ENCODE results near the gene EXOC3L1.

EXOC3L1 gene

DNA sequence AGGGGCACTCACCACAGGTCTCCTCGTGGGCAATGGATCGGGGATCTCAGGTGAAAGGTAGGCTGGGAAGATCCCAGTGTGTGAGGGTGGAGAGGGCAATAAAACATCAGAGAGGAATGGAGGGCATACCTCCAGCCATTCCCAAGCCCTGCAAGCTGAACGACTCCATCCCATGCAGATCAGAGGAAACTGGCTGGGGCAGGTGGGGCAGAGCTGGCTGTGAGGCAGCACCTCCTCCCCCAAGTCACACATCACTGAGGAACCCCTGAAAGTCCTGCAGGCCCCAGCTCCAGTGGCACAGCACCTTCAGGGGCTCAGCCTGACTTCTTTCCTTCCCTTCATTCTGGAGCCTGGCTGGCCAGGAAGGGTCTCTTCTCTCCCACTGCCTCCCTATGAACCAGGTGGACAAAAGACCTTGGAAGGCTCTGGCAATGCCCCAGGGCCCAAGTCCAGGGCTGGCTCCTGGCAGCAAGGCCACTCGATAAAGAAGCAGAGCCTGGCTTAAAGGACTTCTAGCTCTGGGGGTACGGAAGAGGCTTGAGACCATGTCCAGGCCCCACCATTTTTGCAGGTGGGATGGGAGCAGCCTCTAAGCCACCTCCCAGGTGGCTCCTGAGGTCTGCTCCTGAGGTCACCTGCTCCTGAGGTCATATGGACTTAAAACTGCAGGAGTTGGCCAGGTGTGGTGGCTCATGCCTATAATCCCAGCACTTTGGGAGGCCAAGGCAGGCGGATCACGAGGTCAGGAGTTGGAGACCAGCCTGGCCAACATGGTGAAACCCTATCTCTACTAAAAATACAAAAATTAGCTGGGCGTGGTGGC, 23.5 kb upstream of the EXOC3L1 start:
- no peak overlapping the region for H3K4me3 ChIP-seq (ENCODE audit: low read depth, low read length)
- TF ChIP-seq, protein P1, sequence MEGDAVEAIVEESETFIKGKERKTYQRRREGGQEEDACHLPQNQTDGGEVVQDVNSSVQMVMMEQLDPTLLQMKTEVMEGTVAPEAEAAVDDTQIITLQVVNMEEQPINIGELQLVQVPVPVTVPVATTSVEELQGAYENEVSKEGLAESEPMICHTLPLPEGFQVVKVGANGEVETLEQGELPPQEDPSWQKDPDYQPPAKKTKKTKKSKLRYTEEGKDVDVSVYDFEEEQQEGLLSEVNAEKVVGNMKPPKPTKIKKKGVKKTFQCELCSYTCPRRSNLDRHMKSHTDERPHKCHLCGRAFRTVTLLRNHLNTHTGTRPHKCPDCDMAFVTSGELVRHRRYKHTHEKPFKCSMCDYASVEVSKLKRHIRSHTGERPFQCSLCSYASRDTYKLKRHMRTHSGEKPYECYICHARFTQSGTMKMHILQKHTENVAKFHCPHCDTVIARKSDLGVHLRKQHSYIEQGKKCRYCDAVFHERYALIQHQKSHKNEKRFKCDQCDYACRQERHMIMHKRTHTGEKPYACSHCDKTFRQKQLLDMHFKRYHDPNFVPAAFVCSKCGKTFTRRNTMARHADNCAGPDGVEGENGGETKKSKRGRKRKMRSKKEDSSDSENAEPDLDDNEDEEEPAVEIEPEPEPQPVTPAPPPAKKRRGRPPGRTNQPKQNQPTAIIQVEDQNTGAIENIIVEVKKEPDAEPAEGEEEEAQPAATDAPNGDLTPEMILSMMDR (IDR thresholded peaks at IDR 0.05; ENCODE audit: borderline replicate concordance, insufficient read depth, low read depth, low read length): no peak

DNA sequence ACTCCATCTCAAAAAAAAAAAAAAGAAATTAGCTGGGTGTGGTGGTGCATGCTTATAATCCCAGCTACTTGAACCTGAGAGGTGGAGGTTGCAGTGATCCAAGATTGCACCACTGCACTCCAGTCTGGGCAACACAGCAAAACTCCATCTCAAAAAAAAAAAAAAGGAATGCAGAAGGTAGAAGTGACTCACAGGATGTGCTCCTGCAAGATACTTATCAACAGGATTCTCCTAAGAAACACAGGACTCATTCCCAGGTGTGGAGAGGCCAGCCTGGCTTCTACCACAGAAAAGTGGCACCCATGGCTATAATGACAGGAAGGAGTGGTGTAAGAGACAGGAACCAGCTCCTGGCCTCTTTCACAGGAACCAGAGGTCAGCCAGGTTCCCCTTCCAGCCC, 22.8 kb upstream of the EXOC3L1 start:
- H3K4me3 ChIP-seq (ENCODE audit: low read depth, low read length): no peak overlapping the region
- TF ChIP-seq, protein P1 (IDR thresholded peaks at IDR 0.05; ENCODE audit: borderline replicate concordance, insufficient read depth, low read depth, low read length): no peak

DNA sequence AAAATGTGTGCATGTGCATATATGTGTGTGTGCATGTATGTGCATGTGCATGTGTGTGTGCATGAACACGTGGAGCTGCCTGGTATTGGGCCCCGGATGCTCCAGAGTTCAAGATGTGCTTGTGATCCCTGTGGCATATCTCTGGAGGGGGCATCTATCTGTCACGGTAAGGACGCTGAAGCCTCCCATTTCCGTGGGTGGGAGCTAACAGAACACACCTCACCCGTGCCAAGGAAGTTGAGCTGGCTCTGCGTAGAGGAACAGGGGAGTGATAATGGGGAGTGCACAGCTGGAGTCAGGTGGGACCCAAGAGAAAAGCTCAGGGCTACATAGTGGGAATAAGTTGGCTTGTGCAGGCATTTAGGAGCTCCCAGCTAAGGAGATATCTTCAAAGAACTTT, 21.7 kb upstream of the EXOC3L1 start:
- TF ChIP-seq, protein P1 (IDR thresholded peaks at IDR 0.05; ENCODE audit: borderline replicate concordance, insufficient read depth, low read depth, low read length): no peak
- no peak overlapping the region for H3K4me3 ChIP-seq (ENCODE audit: low read depth, low read length)

DNA sequence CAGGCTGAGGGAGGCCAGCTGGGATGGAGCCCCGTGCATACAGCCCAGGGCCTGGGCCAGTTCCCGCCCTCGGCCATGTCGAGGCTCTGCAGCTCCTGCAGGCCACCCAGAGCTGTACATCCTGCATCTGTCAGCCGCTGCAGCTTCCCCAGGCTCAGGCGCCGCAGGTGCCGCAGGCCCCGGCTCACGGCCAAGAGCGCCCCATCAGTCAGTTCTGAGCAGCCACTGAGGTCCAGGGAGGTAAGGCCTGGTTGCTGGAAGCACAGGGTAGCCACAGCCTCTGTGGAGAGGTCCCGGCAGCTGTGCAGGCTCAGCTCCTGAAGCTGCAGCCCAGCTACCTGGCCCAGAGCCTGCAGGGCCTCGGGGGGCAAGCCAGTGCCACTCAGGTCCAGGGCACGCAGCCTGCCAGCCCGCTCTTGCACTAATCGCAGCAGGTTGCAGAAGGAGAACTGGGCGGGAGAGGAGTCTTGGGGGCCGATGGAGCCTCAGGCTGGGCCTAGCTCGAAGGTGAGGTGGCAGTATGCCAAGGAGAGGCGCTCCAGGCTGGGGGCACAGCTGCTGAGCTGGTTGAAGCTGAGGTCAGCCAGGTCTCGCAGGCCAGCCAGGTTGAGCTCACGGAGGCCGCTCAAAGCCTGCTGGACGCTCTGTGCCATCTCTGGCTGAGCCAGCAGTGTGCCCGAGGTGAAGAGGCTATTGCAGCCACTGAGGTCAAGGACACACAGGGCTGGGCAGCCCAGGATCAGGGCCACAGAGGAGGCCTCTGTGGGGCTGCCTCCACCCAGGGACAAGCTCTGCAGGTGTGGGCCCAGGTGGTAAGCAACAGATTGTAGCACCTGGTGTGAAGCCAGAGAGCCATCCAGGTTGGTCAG, 20.4 kb upstream of the EXOC3L1 start:
- H3K4me3 ChIP-seq (ENCODE audit: low read depth, low read length): no peak overlapping the region
- TF ChIP-seq, protein P1 (IDR thresholded peaks at IDR 0.05; ENCODE audit: borderline replicate concordance, insufficient read depth, low read depth, low read length): no peak

DNA sequence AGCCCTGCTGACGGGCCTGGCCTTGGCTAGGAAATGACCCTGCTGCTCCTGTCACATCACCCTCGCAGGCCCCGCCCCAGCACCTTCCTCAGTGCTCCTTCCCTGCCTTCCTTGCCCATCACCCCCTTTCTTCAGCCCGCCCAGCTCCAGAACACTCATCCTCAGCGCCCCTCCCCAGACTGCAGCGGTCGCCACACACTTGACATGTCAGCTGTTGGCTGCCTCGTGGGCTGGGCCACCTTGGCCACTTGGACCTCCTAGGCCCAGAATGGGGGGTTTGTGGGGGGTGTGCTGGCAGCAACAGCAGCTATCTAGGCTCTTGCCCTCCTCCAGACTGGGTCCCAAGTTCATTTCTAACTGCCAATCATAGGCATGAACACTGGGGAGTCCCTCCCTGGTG, 19.6 kb upstream of the EXOC3L1 start:
- H3K4me3 ChIP-seq (ENCODE audit: low read depth, low read length): no peak overlapping the region
- TF ChIP-seq, protein P1 (IDR thresholded peaks at IDR 0.05; ENCODE audit: borderline replicate concordance, insufficient read depth, low read depth, low read length): no peak

DNA sequence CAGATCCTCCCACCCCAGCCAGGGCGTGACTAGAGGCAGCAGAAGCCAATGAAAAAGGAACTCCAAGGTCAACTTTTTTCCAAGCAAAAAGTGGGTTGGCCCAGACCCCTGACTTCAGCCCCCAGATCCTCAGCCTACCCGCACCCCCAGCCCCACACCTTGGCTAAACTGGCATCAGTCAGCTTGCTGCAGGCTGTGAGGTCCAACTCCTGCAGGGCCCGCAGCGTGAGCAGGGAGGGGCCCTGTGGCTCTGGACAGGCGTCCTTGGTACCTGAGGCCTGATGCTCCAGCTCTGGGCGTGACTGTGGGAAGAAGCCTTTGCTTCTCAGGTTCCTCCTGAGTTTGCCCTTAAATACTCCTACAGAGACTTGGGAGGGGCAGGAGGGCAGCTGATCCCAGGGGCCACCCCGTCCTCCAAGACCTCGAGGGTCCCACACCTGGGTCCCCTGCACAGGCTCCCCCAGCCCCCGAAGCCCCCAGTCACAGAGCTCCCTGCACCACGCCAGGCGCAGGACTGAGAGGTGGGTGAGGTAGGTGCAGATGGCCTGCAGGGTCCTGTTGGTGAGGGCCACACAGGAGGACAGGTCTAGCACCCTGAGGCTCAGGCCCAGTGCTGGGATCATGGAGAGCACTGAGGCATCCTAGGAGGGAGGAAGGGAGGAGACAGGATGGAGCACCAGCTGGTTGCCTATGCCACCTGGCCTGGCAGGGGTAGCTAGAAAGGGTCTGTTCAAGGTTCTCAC, 18.4 kb upstream of the EXOC3L1 start:
- no peak overlapping the region for H3K4me3 ChIP-seq (ENCODE audit: low read depth, low read length)
- TF ChIP-seq, protein P1 (IDR thresholded peaks at IDR 0.05; ENCODE audit: borderline replicate concordance, insufficient read depth, low read depth, low read length): no peak

All from GM12875 (cell line).